GM12872 (cell line): ENCODE results near the gene PITPNM3.
A peak's percentile ranks its signal among the peaks of the same experiment; 100 is the strongest.

ENCODE experiments used
- TF ChIP-seq, protein P1 (sequence below): IDR thresholded peaks from 3 replicates; pipeline ENCODE4 v1.5.1; 2011; ENCODE audit warnings: low read depth, mild to moderate bottlenecking, low read length, moderate library complexity; ENCODE audit not compliant: insufficient read depth

PITPNM3 gene

DNA sequence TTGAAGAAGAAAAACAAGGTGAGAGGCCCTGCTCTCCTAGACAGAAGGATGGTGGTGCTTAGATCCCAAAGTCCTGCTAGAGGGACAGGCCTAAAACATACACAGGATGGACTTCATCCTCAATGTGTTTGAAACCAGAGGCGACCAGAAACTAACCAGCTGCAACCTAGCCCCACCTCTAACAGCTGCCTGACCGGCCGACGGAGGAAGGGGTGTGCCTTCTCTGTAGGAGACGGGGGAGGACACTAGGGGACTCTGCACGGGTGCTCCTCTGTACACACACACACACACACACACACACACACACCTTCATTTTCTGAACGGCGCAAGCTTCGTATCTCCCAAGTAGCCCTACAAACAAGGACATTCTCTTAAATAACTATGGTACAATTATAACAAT, 24.3 kb upstream of the PITPNM3 start:
- TF ChIP-seq, protein P1, sequence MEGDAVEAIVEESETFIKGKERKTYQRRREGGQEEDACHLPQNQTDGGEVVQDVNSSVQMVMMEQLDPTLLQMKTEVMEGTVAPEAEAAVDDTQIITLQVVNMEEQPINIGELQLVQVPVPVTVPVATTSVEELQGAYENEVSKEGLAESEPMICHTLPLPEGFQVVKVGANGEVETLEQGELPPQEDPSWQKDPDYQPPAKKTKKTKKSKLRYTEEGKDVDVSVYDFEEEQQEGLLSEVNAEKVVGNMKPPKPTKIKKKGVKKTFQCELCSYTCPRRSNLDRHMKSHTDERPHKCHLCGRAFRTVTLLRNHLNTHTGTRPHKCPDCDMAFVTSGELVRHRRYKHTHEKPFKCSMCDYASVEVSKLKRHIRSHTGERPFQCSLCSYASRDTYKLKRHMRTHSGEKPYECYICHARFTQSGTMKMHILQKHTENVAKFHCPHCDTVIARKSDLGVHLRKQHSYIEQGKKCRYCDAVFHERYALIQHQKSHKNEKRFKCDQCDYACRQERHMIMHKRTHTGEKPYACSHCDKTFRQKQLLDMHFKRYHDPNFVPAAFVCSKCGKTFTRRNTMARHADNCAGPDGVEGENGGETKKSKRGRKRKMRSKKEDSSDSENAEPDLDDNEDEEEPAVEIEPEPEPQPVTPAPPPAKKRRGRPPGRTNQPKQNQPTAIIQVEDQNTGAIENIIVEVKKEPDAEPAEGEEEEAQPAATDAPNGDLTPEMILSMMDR, result no peak

DNA sequence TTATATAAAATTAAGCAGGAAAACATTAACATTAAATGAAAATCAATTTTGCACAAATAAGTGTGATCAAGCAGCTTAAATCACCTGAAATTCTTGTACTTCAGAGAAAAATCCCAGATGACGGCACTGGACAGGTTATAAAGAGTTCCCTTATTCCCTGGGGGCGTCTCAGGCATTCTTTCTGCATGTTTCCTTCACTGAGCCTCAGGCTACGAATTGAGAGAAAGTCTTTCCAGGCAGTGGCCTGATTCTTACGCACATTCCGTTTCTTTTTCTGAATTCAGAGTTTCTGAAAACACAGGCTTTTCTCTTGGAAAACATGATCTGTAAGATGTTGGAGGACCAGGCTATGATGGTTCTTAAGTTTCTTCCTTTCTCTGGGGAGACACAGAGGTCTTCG, 22.1 kb upstream of the PITPNM3 start:
- TF ChIP-seq, protein P1, result no peak

DNA sequence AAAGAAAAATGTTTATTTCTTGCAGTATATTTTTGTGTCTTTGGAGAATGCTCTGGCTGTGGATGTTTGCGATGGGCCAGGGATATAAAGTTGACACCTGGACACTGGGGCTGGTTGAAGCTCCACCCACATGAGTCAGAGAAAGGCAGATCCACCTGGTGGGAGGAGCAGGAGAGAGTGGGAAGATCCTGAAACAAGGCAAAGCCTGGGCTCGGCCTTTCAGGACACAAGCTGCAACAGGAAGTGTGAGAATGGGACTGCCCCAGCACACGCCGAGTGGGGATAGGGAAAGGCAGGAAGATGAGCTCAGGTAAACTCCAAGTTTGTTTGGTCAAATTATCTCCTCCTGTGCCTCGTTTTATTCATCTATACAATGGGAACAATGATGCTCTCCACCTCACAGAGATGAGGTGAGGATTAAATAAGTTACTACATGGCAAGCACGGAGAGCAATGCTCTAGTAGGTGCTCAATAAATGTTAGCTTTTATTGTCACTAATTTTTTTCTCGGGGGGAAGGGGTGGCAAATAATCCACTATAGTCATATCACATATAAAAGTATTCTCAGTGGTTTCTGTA, 21.4 kb upstream of the PITPNM3 start:
- TF ChIP-seq, protein P1, result no peak

DNA sequence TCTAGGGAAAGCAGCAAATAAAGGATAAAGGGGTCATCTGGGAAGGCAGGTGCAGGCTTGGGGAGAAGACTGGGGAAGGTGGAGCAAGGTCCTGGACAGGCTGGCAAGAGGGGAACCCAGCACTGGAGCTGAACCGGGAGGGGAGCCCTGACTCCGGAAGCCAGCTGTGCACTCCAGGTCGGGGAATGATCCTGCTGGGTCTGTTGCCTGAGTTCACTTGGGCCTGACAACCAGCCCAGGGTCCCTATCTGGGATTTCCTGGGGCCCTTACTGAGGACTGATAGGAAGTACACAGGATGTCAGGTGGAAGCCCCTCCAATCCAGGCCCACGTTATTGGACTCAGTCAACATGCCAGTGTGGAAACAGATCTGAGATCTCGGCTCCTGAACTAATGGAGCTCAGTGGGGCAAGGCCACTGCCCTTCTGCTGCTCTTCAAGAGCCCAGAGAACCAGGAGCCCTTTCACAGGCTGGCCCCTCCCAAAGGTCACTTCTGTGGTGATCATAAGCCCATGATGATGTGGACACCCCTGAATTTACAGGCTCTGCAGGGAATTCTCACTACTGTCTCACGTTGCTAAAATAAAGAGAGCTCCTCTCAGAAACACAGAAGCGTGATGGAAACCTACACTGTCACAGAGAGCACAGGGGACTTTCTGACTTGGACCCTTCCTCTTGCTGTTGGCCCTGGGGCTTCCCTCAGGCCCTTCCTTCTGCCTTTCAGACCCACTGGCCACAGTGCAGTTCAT, 19.9 kb upstream of the PITPNM3 start:
- TF ChIP-seq, protein P1, result no peak

DNA sequence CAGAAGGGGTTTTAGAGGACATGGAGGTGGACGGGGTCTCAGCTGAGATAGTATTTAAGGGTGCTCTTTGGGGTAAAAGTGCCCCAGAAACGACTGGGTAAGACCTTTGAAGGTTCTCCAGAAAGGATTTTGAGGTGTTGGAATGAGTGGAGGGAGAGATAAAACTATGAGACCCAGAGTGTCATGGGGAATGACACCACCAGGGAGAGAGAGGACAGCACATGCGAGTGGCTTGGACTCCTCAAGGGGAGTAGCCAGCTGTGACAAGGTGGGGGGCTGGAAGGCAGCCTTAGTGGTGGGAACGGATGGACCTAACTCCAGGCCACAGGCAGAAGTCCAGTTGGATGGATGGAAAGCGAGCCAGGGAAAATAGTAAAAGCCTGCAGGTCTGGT, 19.2 kb upstream of the PITPNM3 start:
- TF ChIP-seq, protein P1, result no peak

DNA sequence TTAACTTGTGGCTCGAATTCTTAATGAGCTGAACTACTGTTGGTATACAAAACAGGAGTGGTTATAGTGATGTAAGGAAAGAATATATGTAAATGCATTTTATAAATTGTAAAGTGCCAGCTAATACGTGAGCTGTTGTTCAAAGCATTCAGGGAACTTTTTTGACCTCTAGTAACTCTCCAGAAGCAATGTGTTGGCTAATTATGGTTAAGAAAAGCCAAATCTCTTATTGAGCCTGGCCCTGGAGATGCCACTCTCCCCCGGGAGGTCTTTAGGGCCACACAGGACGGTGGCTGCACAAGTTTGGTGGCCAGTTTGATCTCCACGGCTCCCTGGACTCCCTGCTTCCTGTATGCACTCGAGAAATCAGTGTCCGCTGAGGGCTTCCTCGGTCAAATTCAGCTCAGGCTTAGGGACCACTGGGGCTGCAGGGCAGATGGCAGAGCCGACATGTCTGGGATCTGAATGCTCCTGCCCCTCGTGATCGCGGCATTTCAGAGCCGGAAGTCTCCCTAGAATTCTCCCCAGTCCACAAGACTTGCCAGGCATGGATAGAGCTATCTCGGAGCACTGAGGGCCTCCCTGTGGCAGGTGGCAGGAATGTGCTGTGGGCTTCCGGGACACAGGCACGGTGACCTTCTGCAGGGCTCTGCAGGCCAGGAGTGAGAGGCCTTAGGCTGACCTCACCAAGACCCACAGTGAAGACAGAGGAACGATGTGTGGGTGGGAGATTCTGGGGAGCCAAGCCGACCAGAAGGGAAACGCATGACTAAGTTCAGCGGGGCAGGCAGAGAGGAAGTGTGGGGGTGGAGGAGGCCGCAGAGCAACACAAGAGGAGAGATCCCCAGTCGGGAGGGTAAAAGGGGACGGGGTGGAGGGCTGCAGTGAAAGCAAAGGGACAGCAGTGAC, 18.6 kb upstream of the PITPNM3 start:
- TF ChIP-seq, protein P1, result 0 out of 3 replicates have a peak, but pooled peaks have one; percentile 5
